AG04450 (cell line): Measurements from ENCODE around the gene ING1. TPM values are rescaled to one million over a fixed set of nuclear protein-coding genes. Genes with fewer than 3 reads are reported as not detected.

ENCODE experiments used
- CTCF ChIA-PET: fragments of 300-600, 350-600 bp; formaldehyde crosslinking; extraction: SDS; loops from one replicate; lab custom pipeline; 2022; ENCODE audit warnings: antibody characterized with exemption, inconsistent platforms; lab: Charles Lee
- POLR2A ChIA-PET: fragments of 350-600 bp; formaldehyde crosslinking; extraction: SDS; loops from one replicate; lab custom pipeline; 2021; ENCODE audit warnings: antibody characterized with exemption, inconsistent platforms; lab: Yijun Ruan, JAX
- DNase-seq: peaks from one replicate; pipeline ENCODE4 v3.0.0-alpha.2; 2011; ENCODE audit warnings: low read depth, low spot score
- H3K27ac ChIP-seq: one replicate; pipeline ENCODE4 v1.5.1; 2012; ENCODE audit warnings: low read depth, low read length, control low read depth
- H3K27me3 ChIP-seq: one replicate; pipeline ENCODE4 v1.6.0; 2012; ENCODE audit warnings: low read length; ENCODE audit not compliant: control insufficient read depth, insufficient read depth
- H3K4me3 ChIP-seq: 2 replicates; pipeline ENCODE4 v1.5.1; 2011; ENCODE audit warnings: mild to moderate bottlenecking, low read depth, low read length, control low read depth
- H3K9me3 ChIP-seq: 2 replicates; pipeline ENCODE4 v1.5.1; 2012; ENCODE audit warnings: low read length; ENCODE audit not compliant: control insufficient read depth, insufficient read depth
- CTCF ChIP-seq: IDR thresholded peaks from 2 replicates; pipeline ENCODE4 v1.5.1; 2011; ENCODE audit warnings: low read depth, low read length, control low read depth, inconsistent platforms
- polyA plus RNA-seq: library from polyadenylated mRNA; depleted of rRNA; stranded (reverse); fragments of >200 nt; gene quantifications from 2 replicates; pipeline ENCODE4 v1.2.3, GENCODE V29; 2011; rRNA removed

Gene ING1
- polyA plus RNA-seq, 1 experiment: 8.7 TPM

DNA sequence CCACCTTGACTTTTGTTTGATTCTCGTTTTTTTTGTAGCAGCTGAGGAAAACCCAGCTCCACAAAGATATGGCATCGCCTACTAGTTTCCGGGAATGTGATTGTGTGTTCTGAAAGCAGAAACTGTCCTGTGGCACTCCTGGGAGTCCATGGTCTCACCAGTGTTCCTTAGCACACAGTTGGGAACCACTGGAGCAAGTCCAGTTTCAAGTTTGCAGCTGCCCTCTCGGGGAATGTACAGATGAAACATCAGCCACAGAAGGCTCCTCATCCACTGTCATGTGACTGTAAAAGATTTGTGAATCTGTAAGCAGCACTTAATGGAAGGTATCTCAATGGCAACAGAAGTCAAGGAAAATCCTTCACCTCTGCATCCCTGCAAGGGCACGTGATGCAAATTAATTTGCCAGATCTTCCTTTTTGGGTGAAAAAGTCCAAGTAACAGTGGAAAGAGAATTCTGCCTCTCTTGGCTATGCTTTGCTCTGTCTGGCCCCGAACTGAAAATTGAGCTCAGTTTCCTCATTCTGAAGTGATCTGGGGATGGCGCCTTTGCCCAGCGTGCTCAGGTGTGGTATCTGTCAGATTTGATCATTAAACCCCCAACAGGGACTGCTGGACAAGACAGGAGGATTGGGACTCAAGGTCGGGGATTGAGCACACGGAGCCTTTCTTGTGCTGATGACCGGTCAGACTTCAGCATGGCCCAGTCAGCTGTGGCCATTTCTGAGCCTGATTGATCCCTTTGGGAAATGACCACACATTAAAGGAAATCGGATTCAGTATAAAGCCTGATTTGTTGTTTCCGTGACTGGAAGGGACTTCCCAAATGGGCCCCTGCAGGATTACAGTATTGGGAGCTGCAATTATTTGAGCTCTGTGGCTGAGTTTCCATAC, 58.8 kb downstream of the ING1 start:
- Histone ChIP-seq H3K4me3 (no peak overlapping the region), H3K9me3 (no peaks in the 10 kb centered on the region), H3K27me3 (peaks cover 36% of the 10 kb centered on the region), H3K27ac (no peak overlapping the region)
- TF ChIP-seq CTCF: no peak
- DNase-seq: no peak
- ChIA-PET CTCF (no interaction called here), POLR2A (no interaction called here)

Other genes with a start within 250 kb of the ING1 start
- 1.9 and 2.2 TPM in 2 replicates for gene RAB20, start 152.0 kb upstream of the ING1 start, polyA plus RNA-seq
- gene NAXD, start 98.2 kb upstream of the ING1 start, polyA plus RNA-seq: 33.3 and 35.0 TPM in 2 replicates
- 49.7 and 51.5 TPM in 2 replicates for gene CARS2, start 7.6 kb upstream of the ING1 start, polyA plus RNA-seq
- 85.8 and 105 TPM in 2 replicates for gene ANKRD10, start 201.4 kb downstream of the ING1 start, polyA plus RNA-seq